Natural killer cell (primary cell): Measurements from ENCODE around the gene BGN. TPM values are rescaled to one million over a fixed set of nuclear protein-coding genes. Genes with fewer than 3 reads are reported as not detected.
A peak's percentile ranks its signal among the peaks of the same experiment; 100 is the strongest.

Experiments
- ATAC-seq, 3 donors: fragments of 150-1000 bp in 2 of 3; fragments of 200-7000 bp in 1 of 3; cut with Tn5 transposase; 1 replicate in 1 of 3; 2 replicates in 2 of 3; pipeline ENCODE4 v1.10.0; 2021; ENCODE audit warnings: mild to moderate bottlenecking in 2 of 3, moderate library complexity in 2 of 3
- DNase-seq, 2 donors: peaks; one replicate each; pipeline versions ENCODE4 v3.0.0 to v3.0.0-alpha.2; 2013 to 2021; ENCODE audit warnings: mixed read lengths in 1 of 2
- H3K27ac ChIP-seq: one replicate; pipeline ENCODE4 v1.5.1; 2013; ENCODE audit warnings: mild to moderate bottlenecking, low read length
- H3K27me3 ChIP-seq: one replicate; pipeline ENCODE4 v1.6.1; 2013; ENCODE audit warnings: low read length; ENCODE audit not compliant: control insufficient read depth, insufficient read depth
- H3K36me3 ChIP-seq: one replicate; pipeline ENCODE4 v1.6.1; 2013; ENCODE audit warnings: low read length; ENCODE audit not compliant: control insufficient read depth, insufficient read depth
- H3K4me1 ChIP-seq: one replicate; pipeline ENCODE4 v1.6.1; 2013; ENCODE audit warnings: low read length; ENCODE audit not compliant: control insufficient read depth, insufficient read depth
- H3K4me3 ChIP-seq: one replicate; pipeline ENCODE4 v1.5.1; 2013; ENCODE audit warnings: low read length
- H3K9me3 ChIP-seq: one replicate; pipeline ENCODE4 v1.6.1; 2013; ENCODE audit warnings: low read length; ENCODE audit not compliant: control insufficient read depth, insufficient read depth
- H3K27ac Mint-ChIP-seq, 2 donors: one replicate each; pipeline ENCODE4 v1.8.0; 2022; ENCODE audit warnings: mild to moderate bottlenecking in 2 of 2, mixed read lengths in 2 of 2, moderate library complexity in 1 of 2
- H3K27me3 Mint-ChIP-seq, 2 donors: one replicate each; pipeline ENCODE4 v1.8.0; 2022; ENCODE audit warnings: low read depth in 2 of 2, mixed read lengths in 2 of 2
- H3K36me3 Mint-ChIP-seq: one replicate; pipeline ENCODE4 v1.8.0; 2022; ENCODE audit warnings: mixed read lengths
- H3K4me1 Mint-ChIP-seq, 2 donors: one replicate each; pipeline ENCODE4 v1.8.0; 2022; ENCODE audit warnings: mixed read lengths in 2 of 2
- H3K4me3 Mint-ChIP-seq: one replicate; pipeline ENCODE4 v1.8.0; 2022; ENCODE audit warnings: mild to moderate bottlenecking, moderate library complexity, mixed read lengths
- H3K9me3 Mint-ChIP-seq, 2 donors: one replicate each; pipeline ENCODE4 v1.8.0; 2022; ENCODE audit warnings: mixed read lengths in 2 of 2
- CTCF ChIP-seq: fragments of 200-600 bp; IDR thresholded peaks from one replicate; pipeline ENCODE4 v1.8.0; 2022; ENCODE audit warnings: antibody characterized with exemption
- WGBS: methylation state at CpG from one replicate; pipeline ENCODE4 v1.1.7; 2013; ENCODE audit warnings: missing lambda C conversion rate; ENCODE audit not compliant: insufficient coverage; 5-methylcytosine and 5-hydroxymethylcytosine counted together
- intact Hi-C: fragments of 100-400 bp; cut with micrococcal nuclease; formaldehyde crosslinking; loops from one replicate; pipeline ENCODE4 v1.14.2; 2022
- total RNA-seq, 4 donors: library from RNA; stranded (reverse); fragments of 120-200 nt in 1 of 4; gene quantifications; one replicate each; pipeline versions ENCODE4 v1.2.3 to v1.2.4, GENCODE V29; 2013 to 2022

BGN gene
- total RNA-seq: not detected
- total RNA-seq (2013): not detected

- Histone ChIP-seq H3K27ac (no peak within 1 kb of the TSS), H3K4me1 (no peaks in the 10 kb centered on the region), H3K27me3 (no peaks in the 10 kb centered on the region), H3K36me3 (no peaks in the 10 kb centered on the region), H3K4me3 (no peak within 1 kb of the TSS), H3K9me3 (no peaks in the 10 kb centered on the region)
- Mint-ChIP-seq H3K27me3 (peaks cover 0 to 2% of the 10 kb centered on the region in 2 donors), H3K9me3 (no peaks in the 10 kb centered on the region), H3K4me1 (peaks cover 0 to 3% of the 10 kb centered on the region in 2 donors), H3K4me3 (no peak within 1 kb of the TSS), H3K36me3 (no peaks in the 10 kb centered on the region), H3K27ac (no peak within 1 kb of the TSS)
- DNase-seq (peak in 1 of 2 donors; percentile 34), ATAC-seq (peak in 2 of 3 donors; percentile 47)
- no peak for TF ChIP-seq CTCF
- 22% methylated on average over 32 of the region's 41 CpGs for WGBS
- intact Hi-C loops: no loop called here
These were observed at the start of gene BGN for GRCh38 chrX:153494541-153495361. BGN (plus strand) TSS chrX:153494980; CDS start chrX:153504632, 9,652 bp downstream.

DNA sequence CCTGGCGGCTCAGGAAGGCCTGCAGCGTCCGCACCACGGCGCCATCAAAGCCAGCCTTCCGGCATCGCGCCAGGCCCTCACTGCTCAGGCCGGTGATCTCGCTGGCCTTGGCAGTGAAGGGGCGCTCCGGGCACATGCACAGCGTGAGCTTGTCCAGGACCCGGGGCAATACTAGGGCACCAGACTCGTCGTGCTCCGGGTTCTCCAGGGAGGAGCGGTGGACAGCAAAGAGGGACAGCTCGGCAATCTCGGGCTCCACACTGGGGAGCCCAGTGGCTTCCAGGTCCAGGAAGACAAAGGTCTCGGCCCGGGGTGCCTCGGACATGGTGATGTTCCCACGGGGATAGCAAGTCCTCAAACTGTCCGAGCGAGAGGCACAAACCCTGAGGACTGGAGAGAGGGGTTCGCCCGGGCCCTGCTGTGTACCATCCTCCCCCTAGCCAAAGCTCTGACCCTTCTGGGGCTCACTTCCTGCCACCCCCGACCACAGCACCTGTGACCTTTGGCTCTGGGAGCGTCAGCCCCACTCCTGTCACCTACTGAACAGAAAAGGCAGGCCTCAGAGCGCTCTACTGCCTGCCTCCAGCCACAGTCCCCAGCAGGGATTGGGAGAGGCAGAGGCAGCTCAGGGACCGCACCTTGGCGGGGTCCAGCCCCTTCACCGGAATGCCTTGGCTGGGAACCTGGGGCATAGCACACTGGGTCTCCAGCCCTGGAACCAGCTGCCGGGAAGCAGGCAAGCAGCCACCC is 49.5 kb upstream of the BGN start:
- WGBS: 96% methylated on average over 34 of the region's 35 CpGs

GRCh38 chrX:153445856-153446635 is 48.7 kb upstream of the BGN start, which contains the start of gene TREX2:
TREX2 (minus strand) TSS chrX:153446056; CDS start chrX:153445430, 626 bp downstream.
- no peak within 1 kb of the TSS for H3K27ac Mint-ChIP-seq
- no peaks in the 10 kb centered on the region for H3K9me3 Mint-ChIP-seq
- no peaks in the 10 kb centered on the region for H3K4me1 Mint-ChIP-seq
- no peaks in the 10 kb centered on the region for H3K9me3 ChIP-seq
- peak in 1 of 3 donors; percentile 36 for ATAC-seq
- H3K4me3 Mint-ChIP-seq: no peak within 1 kb of the TSS
- no peak for TF ChIP-seq CTCF
- WGBS: 78% methylated on average over 30 of the region's 30 CpGs
- no peak within 1 kb of the TSS for H3K4me3 ChIP-seq
- H3K36me3 Mint-ChIP-seq: no peaks in the 10 kb centered on the region
- H3K27me3 Mint-ChIP-seq: no peaks in the 10 kb centered on the region
- H3K27me3 ChIP-seq: no peaks in the 10 kb centered on the region
- H3K36me3 ChIP-seq: peaks cover 2% of the 10 kb centered on the region
- no peaks in the 10 kb centered on the region for H3K4me1 ChIP-seq
- DNase-seq: no peak
- H3K27ac ChIP-seq: no peak within 1 kb of the TSS
- intact Hi-C loops: no loop called here

More for the DNA sequence above, 49.5 kb upstream of the BGN start:
- no peaks in the 10 kb centered on the region for H3K27me3 ChIP-seq
- H3K36me3 Mint-ChIP-seq: no peaks in the 10 kb centered on the region
- no peak overlapping the region for H3K27ac Mint-ChIP-seq
- intact Hi-C loops: no loop called here
- no peaks in the 10 kb centered on the region for H3K9me3 ChIP-seq
- H3K4me3 ChIP-seq: no peak overlapping the region
- H3K27me3 Mint-ChIP-seq: no peaks in the 10 kb centered on the region
- no peak for DNase-seq
- no peaks in the 10 kb centered on the region for H3K4me1 ChIP-seq
- H3K4me3 Mint-ChIP-seq: no peak overlapping the region
- ATAC-seq: no peak
- no peak overlapping the region for H3K27ac ChIP-seq
- no peaks in the 10 kb centered on the region for H3K4me1 Mint-ChIP-seq
- no peak for TF ChIP-seq CTCF
- peaks cover 2% of the 10 kb centered on the region for H3K36me3 ChIP-seq
- H3K9me3 Mint-ChIP-seq: no peaks in the 10 kb centered on the region
